CD4-positive, alpha-beta T cell treated with Interleukin-6 at 100 ng/mL for 8 hours (primary cell): Measurements from ENCODE around the gene CEP41.

Source experiments
- DNase-seq: peaks from one replicate; pipeline ENCODE4 v3.0.0-alpha.2; 2020; ENCODE audit warnings: mixed read lengths, low spot score

The CEP41 gene, protein sequence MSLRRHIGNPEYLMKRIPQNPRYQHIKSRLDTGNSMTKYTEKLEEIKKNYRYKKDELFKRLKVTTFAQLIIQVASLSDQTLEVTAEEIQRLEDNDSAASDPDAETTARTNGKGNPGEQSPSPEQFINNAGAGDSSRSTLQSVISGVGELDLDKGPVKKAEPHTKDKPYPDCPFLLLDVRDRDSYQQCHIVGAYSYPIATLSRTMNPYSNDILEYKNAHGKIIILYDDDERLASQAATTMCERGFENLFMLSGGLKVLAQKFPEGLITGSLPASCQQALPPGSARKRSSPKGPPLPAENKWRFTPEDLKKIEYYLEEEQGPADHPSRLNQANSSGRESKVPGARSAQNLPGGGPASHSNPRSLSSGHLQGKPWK

DNA sequence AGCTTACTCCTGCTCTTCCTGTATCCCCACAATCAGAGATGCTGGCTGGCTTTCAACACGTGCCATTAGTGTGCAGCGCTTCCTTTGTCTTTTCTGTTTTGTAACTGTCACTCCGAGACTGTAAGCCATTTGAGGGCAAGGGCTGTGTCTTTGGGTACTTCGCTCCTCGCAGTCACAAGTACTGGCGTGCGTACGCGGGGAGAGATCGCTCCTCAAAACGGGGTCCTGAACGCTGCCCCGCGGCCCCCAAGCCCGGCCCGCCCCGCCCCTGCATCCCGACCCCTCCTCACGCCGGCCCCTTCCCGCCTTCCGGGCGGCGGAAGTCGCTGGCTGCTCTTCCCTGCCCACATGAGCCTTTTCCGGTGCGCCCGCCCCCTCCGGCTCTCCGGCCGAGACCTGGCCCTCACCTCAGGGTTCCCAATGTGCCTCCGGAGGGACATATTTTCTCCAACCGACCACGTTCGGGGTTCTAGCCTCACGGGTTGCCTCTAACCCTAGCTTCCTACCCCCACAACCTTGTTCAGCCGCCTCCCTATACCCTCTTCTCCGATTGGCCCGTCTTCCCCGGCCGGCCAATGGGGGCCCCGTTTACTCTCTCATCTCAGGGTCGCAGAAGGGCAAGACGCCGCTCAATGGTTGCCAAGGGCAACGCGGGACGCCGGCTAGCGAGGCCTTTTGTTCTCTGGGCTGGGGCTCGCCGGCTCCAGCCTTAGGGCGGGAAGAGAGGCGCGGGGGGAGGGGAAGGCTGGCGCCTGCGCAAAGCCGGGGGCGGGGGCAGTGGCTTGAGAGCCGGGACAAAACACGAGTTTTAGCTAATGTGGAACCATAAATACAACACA lies at the start of gene CEP41:
CEP41 (minus strand) TSS at position 490 of the 839 bp plus-strand sequence; CDS start at position 440, 50 bp downstream.
- peak; percentile 91 for DNase-seq

DNA sequence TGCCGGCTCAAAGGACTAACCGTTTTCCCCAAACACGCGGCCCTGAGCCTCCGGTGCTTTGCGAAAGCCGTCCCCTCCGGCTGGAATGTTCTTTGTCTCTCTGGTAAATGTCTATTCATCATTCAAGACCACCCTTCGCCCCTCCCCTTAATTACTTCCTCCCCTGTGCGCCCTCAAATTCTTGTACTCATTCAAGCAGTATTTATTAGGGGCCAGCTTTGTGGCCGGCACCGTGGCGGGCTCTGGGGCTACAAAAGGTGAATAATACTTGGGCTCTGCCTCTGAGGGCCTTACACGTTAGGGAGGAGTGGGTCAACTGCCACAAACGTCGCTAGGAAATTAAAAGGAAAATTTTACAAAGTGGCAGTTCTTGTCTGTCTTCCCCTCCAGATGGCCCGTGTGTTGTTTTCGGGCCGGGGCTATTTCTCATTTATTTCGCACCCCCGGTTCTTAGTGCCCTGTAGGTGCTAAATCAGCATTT lies 49.5 kb upstream of the CEP41 start:
- DNase-seq = no peak

DNA sequence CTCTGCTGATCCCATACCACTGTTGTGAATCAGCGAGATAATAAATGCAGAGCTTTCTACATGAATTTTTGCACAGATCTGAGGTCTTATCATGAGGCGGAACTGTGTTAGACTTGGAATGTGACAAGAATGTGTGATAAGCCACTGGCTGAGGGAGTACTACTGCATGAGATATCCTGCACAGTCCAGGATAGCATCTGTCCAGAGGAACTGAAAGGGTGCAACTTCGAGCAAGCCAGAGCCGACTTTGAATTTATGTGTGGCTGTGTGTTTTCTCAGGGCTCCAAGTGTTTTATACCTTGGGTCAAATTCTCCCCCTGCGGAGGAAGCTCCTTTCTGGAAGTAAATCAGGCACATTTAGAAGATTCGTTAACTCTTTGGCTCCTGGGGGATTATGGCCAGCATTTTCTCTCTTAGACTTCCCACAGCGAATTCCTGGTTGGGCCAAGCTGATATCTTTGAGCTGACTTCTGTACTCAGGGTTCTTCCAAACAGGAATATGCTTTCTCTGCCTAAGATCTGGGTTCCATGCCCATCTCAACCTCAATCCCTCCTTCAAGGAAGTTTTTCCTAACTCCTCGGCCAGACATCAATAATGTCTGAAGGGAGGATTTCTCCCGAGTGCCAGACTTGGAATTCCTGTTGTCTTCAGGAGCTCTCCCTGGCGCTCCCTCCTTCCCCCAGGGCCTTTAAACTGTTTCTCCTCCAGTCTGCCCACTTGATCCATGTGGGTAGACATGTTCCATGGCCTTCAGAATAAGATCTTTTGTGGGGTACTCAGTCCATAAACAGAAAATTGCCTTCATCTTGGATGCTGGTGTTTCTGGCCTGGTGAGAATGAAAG lies 48.5 kb upstream of the CEP41 start:
- no peak for DNase-seq

DNA sequence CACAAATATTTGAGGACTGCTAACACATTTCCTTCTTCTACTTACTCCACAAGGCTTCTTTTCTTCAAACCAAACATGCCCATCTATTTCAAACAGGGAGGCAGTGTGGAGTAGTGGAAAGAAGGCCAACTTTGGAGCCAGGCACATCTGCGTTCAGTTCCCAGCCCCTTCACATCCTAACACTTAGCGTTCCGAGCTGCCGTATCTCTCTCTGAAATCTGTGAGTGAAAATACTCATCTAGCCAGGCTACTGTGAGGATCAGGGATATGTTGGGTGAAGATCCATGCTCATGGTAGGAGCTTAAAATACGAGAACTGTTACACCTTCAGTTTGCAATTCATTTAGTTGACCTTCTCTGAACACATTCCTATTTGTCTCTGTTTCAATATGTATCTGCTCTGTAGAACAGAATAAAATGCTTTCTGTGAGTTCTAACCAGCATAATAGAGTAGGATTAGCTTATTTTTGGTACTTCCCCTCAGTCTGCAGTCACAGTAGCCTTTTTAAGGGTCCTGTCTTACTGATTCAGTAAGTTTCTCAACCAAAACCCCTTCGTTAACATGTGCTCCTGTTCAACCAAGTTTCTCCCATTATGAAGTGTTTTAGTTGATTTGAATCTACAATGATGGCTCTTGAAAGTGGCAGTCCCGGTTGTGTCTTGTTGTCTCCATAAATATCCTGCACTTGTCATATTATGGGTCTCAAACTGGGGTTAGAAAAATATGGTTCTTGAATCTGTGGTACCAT lies 47.8 kb upstream of the CEP41 start:
- DNase-seq = no peak

DNA sequence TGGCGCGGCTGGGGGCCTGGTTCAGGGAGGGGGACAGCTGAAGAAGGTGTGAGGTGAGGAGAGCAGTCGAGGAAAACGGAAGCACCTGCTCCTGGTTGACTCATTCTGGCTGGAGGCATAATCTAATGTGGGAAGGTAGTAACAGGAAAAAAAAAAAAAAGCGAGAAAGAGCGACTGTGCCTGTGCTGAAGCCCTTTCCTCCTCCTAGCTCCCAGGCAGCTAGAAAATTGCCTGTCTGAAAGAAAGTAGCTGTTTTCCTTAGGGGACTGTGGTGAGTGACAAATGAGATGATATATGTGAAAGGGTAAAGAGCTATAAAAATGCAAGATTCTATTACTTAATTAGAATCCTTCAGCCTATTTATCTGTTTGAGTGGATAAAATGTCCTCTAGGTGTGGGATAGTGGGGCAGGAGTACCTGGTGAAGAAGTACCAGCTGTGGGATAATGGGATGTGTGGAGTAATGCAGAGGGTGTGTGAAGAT lies 46.2 kb upstream of the CEP41 start:
- no peak for DNase-seq

DNA sequence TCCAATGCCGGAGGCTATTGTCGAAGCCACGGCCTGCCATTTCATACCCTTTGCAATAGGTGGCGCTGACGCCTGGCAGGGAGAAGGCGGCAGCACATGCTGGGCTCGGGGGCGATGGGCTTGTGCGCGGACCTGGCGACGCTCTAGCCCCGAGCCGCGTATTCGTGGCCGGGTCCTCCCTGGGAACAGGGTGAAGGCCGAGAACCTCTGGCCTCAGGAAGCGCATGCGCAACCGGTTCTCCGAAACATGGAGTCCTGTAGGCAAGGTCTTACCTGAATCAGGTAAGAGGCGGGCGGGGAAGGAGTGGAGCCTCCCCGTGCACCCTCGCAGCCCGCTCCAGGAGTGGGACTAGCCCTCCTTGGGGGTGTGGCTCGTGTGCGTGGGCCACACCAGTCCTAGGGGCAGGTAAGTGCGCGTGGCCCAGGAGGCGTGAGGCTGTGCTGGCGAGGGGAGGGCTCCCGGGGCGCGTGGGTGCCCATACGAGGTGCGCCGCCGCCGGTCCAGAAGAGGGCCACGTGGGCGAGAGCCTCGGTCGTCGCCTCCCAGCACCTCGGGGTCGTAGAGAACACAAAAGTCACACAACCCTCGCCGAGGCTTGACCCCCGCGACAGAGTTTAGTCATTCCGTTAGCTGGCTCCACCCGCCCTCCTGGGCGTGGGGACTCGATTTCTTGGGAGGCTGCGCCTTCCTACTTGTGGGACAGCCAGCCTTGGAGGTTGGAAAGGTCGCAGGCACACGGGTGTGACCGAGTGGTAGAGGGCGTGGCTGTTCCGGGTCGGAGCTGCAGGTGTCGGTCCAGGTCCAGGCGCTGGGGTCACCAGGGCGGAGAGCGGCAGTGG lies 45.5 kb upstream of the CEP41 start:
- DNase-seq = peak; percentile 59

DNA sequence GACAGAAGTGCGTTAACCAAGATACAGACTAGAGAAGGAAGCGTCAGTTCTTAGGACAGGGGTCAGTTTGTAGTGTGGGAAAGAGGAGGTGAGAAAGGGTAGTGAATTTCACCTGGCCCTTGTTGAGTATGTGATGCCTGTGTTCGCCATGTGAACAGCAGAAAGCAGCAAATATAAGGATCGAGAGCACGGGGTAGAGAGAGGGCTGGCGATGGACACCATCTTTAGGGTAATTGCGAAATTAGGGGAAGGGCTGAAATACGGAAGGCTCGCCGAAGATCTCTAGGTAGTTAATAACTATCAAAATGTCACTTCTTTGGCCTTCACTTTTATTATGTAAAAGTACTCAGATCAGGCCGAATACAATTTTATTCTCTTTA lies 44.9 kb upstream of the CEP41 start:
- no peak for DNase-seq

DNA sequence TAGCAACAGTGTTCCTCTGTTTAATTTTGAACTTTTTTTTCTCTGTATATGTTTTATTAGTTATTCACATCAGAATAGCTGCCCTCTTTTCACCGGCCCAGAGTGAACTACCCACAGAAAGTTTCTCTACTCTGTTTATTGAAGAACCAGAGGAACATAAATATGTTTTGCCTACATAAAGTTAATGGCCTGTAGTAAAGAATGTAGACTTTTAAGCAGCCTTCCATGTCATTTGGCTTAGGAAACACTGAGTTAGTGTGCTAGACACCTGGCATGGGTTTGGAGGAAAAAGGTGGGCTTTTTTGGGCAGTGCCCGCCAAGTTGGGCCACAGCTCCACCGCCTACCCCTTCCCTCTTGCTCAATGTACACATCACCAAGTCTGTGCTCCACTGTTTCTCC lies 42.2 kb upstream of the CEP41 start:
- DNase-seq = no peak

DNA sequence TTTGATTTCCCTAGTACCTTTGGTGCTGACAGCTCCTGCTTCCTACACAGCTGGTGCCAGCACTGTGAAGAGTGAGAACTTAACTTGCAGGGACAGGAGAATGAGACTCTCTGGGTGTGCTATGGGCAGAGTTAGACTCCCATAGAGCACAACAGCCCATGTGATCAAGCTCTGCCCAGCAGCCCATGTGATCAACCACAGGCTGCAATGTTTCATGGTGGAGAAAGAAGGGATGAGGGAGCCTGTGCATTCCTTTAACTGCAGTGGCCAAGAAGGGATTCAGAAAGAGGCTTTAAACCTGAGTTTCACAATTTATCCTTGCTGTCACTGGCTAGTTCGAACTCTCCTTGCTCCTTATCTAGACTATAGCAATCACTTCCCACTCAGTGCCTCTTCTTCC lies 41.1 kb upstream of the CEP41 start:
- no peak for DNase-seq

DNA sequence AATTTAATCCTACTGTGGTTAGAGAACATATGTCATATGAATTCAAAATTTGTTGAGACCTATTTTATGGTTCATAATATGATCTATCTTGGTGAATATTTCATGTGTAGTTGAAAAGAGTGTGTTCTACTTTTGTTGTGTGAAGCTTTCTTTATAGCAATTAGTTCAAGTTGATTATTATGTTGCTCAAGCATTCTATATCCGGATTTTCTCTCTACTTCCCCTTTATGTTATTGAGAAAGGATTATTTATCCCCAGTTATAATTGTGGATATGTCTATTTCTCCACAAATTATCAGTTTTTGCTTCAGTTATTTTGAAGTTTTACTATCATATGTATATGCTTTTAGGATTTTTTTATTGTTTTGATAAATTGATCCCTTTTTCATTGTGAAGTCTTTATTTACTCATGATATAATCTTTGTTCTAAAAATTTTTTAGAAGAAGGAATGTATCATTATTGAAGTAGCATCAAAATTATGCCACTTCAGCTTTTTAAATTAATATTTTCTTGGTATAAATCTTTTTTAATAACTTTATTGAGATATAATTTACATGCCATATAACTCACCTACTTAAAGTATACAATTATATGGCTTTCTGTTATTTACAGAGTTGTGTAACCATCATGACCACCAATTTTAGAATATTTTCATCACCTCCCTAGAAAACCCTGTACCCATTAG lies 39.0 kb upstream of the CEP41 start:
- no peak for DNase-seq

DNA sequence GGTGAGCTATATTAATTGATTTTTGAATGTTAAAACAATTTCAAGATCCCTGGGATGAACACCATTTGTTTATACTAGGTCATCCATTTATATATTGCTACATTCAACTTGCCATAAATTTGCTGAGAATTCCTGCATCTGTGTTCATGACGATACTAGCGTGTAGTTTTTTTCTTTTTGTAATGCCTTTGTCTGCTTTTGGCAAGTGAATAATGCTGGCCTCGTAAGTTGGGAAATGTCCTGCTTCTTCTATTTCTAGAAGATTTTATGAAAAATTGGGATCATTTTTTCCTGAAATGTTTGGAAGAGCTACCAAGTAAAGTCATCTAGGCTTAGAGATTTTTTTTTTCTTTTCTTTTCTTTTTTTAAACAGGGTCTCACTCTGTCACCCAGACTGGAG lies 38.2 kb upstream of the CEP41 start:
- no peak for DNase-seq

DNA sequence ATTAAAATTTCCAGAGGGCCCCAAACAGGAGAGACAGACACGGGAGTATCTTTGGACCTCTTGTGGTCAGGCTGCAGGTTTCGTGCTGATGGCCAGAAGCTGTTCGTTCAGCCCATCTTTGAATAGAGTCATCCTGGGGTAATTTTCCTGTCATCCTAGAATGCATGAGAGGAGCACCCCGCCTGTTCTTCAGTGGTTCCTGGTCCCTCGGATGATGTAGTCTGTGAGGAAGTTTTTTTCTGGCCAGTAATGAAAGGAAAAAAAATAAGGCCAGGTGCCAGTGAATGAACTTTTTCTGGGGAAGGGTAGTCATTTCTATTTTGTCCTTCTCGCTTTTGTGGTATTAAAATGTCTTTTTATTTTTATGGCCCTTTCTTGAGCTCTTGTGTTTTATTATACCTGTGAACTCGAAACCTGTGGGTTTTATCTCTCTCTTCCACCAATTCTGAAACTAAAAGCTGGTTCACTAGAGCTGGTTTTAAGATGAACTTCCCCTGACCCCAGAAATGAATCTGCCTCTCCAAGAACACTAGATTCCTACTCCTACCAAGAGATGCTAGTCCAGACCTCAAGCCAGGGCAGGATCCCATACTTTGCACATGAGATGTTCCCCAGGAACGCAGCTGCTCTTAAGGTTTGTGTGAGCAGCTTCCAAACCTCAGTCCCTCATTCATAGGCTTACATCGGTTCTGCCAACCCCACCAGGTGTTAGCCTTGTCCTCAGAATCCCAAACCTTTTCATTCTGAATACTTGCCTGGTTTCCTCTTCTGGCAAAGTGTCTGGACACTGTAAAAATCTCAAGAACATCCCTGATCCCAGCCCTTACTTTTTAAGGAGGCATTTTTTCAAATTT lies 35.7 kb upstream of the CEP41 start:
- DNase-seq = no peak

DNA sequence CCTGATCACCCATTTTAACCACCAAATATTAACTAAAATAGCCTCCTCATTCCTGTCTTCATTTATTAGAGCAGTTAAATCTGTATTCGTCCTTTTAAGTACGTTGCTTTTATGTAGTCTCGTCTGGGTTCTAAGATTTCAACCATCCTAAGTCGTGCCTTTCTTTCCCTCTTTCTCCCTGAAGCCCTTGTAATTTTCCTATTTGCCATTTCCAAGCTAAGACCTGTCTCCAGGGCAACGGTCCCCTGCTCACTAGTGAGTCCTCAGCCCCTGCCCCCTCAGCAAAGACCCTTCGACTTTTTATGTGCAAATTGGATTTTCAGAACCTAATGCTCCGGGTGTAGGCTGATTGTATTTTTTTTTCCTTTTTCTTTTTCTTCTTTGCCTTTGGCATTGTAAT lies 35.0 kb upstream of the CEP41 start:
- no peak for DNase-seq

DNA sequence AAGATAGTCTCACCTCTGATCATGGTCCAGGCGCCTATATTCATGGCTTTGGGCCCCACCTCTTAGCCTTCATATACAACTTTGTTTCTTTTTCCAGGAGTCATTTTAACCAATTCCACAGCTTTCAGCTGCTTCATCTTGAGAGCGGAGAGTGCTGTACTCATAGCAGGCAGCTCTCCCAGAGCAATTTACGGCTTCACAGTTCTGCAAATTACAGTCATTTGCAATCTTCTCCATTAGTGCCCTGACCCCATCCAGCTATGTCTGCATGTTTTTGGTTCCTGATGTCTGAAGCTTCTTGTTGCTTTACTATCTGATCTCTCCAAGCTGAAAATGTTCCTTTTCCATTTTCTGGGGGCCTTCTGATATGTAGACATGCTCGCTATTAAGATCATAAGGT lies 33.1 kb upstream of the CEP41 start:
- DNase-seq = no peak

DNA sequence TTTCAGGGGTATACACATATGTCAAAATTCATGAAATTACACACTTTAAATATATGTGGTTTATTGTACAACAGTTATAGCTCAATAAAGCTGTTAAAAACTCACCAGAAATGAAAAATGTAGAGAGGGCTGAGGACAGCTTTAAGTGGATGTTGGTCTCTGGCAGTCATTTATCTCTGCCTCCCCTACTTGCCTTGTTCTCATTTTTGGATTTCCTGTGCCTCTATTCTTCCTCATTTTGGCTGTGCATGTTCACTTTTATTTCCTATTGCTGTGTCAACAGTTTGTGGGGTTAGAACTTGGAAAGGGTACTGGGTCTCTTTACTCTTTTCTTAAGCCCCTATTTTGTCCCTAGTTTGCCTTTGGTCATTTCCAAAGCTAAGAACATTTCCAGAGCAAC lies 32.5 kb upstream of the CEP41 start:
- no peak for DNase-seq

DNA sequence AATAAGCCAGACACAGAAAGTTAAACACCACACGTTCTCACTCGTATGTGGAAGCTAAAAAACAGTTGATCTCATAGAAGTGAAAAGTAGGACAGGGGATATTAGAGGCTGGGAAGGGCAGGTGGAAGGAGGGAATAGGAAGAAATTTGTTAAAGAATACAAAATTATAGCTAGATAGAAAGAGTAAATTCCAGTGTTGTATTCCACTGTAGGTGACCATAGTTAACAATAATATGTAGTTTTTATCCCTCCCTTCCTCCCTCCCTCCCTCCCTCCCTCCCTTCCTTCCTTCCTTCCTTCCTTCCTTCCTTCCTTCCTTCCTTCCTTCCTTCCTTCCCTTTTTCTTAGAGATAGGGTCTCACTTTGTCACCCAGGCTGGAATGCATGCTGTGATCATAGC lies 31.2 kb upstream of the CEP41 start:
- DNase-seq = no peak

DNA sequence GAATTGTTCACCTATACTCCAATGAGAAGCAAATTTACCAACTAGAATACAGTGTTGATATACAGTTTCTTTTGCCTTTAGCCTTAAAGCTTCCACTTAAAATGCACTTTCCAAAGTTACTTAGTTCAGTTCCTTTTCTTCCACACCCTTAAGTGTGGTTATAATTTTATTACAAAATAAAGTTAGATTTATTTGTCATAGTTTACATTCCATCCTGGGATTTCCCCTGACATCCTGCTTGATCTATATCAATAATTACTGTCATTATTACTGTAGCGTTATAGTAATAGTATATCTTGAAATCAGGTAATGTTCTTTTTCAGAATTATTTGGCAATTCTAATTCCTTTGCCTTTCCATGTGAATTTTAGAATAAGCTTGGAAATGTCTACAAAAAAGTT lies 27.8 kb upstream of the CEP41 start:
- no peak for DNase-seq

DNA sequence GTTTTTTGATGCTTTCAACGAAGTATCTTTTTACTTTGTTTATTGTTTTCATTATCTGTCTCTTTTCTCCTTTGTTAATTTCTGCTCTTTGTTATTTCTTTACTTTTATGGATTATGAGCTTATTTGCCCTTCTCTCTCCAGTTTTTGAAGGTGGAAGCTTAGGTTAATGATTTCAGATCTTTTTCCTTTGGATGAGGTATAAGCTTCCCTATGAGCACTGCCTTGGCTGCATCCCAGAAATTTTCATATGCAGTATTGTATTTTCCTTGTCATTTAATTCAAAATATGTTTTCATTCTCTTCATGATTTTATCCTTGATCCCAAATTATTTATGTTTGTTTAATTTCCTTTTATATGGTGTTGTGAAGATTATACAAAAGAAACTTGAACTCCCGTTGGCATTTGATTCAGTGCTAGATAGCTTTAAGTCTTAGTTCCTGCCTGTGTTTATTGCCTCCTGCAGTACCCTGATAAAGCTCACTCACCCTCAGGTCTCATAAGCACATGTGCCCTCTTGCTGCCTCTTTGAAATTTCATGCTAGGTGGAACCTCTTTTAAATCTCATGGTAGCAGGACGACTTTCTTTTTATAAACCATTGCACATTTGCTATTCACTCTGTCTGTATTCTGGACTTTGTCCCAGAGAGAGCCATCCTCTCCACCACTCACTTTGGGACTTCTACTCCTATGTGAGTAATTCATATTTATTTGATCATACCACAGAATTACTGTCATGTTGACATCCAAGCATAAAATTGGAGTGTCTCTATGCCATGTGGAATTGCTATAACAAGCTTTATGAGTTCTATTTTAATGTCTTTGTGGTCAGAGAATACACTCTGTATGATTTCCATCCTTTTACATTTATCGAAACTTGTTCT lies 23.0 kb upstream of the CEP41 start:
- no peak for DNase-seq
